ENCODE results near the gene MLLT10.

The MLLT10 gene

GRCh38 chr10:21776883-21777282 lies 242.9 kb downstream of the MLLT10 start:
- H3K4me3 ChIP-seq (ENCODE audit: low read depth, low read length) = no peak overlapping the region
- DNase-seq (ENCODE audit: low read depth) = no peak
- no peak for TF ChIP-seq CTCF (conservative IDR thresholded peaks at IDR 0.05; ENCODE audit: low read depth, low read length)

GRCh38 chr10:21791276-21791675 lies 257.2 kb downstream of the MLLT10 start:
- no peak for DNase-seq (ENCODE audit: low read depth)
- no peak overlapping the region for H3K4me3 ChIP-seq (ENCODE audit: low read depth, low read length)
- no peak for TF ChIP-seq CTCF (conservative IDR thresholded peaks at IDR 0.05; ENCODE audit: low read depth, low read length)

All from choroid plexus epithelial cell (primary cell).